T-helper 2 cell (primary cell): Measurements from ENCODE around the gene ZBP1.

Experiments used
- DNase-seq, 5 experiments: peaks; one replicate each; pipeline versions ENCODE4 v3.0.0 to v3.0.0-alpha.2; 2012 to 2022

ZBP1 gene

DNA sequence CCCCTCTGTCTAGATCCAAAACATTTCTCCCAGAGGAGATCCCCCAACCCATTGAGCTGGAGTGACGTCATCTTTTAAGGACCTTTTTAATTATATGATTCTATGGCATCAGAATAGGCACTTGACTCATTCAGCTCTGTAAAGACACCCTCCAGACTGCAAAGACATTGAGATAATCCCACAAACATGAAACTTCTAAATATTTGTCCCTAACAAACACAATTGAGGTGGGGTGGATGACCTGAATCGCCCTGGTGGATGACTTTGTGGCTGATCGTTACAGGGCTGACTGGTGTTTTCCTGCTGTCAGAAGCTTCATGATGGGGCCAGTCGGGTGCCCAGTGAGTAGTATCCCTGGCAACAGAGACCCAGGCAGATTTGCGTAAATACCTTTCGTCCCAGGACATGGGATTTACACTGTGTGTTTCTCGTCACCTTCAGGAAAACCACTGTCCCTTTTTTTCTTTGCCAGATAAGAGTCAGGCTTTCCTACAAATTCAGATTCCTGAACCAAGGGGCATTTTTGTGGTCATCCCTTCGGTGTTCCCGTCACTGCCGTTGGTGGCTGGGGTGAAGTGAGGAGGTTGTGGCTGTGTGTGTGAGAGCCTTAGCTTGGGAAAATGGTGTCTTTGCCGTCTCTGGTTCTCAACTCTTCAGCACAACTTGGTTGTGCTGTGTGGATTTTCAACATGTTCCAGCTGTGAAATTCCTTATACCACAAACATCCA lies 64.6 kb downstream of the ZBP1 start:
- DNase-seq = no peak
